ENCODE results near the gene SCUBE1. TPM values are rescaled to one million over a fixed set of nuclear protein-coding genes. Genes with fewer than 3 reads are reported as not detected.

SCUBE1 gene
- total RNA-seq, 4 donors from 2014 or later, result 81.3 to 214 (median 141) TPM

- Histone ChIP-seq H3K4me3 (no peak overlapping the region), H3K27ac (peak overlapping the region in 2 of 4 donors; percentile 40 to 42), H3K4me1 (peaks cover 0 to 26% (median 0%) of the 10 kb centered on the region in 4 donors), H3K36me3 (no peaks in the 10 kb centered on the region), H3K27me3 (no peaks in the 10 kb centered on the region), H3K9me3 (no peaks in the 10 kb centered on the region)
- TF ChIP-seq CTCF (IDR thresholded peaks at IDR 0.05), result no peak
- TF ChIP-seq POLR2A (IDR thresholded peaks at IDR 0.05), result no peak
- TF ChIP-seq EP300 (IDR thresholded peaks at IDR 0.05), result no peak
- WGBS, 2 donors, result 69 to 76% methylated on average over 9 of the region's 9 CpGs
- DNase-seq (ENCODE audit: low spot score in 2 of 2), result no peak
Measured at GRCh38 chr22:43237280-43237679, 105.9 kb downstream of the SCUBE1 start.

GRCh38 chr22:43236411-43237166 is 106.6 kb downstream of the SCUBE1 start:
- H3K9me3 ChIP-seq, result no peaks in the 10 kb centered on the region
- H3K27me3 ChIP-seq, result no peaks in the 10 kb centered on the region
- no peaks in the 10 kb centered on the region for H3K36me3 ChIP-seq
- H3K4me3 ChIP-seq, result no peak overlapping the region
- TF ChIP-seq POLR2A (IDR thresholded peaks at IDR 0.05) (no peak), CTCF (IDR thresholded peaks at IDR 0.05) (no peak), EP300 (IDR thresholded peaks at IDR 0.05) (no peak)
- H3K27ac ChIP-seq, result no peak overlapping the region
- peaks cover 0 to 26% (median 0%) of the 10 kb centered on the region in 4 donors for H3K4me1 ChIP-seq
- DNase-seq (ENCODE audit: low spot score in 2 of 2), result no peak
- WGBS, 2 donors, result 75% methylated on average over 13 to 14 of the region's 14 CpGs

- Histone ChIP-seq H3K27ac (no peak overlapping the region), H3K4me3 (no peak overlapping the region), H3K9me3 (no peaks in the 10 kb centered on the region), H3K27me3 (peaks cover 0 to 4% of the 10 kb centered on the region in 2 donors), H3K36me3 (no peaks in the 10 kb centered on the region), H3K4me1 (peaks cover 0 to 26% (median 0%) of the 10 kb centered on the region in 4 donors)
- WGBS, 2 donors, result 75 to 77% methylated on average over 21 to 22 of the region's 22 CpGs
- DNase-seq (ENCODE audit: low spot score in 2 of 2), result no peak
- TF ChIP-seq POLR2A (IDR thresholded peaks at IDR 0.05) (no peak), EP300 (IDR thresholded peaks at IDR 0.05) (no peak), CTCF (IDR thresholded peaks at IDR 0.05) (no peak)
Measured at GRCh38 chr22:43235445-43236409, 107.4 kb downstream of the SCUBE1 start.

- no peak for TF ChIP-seq EP300 (IDR thresholded peaks at IDR 0.05)
- no peak for TF ChIP-seq CTCF (IDR thresholded peaks at IDR 0.05)
- no peak for TF ChIP-seq POLR2A (IDR thresholded peaks at IDR 0.05)
- Histone ChIP-seq H3K36me3 (no peaks in the 10 kb centered on the region), H3K27ac (peak overlapping the region in 1 of 4 donors; percentile 20), H3K4me3 (no peak overlapping the region), H3K9me3 (no peaks in the 10 kb centered on the region), H3K27me3 (peaks cover 0 to 7% of the 10 kb centered on the region in 2 donors), H3K4me1 (peaks cover 0 to 21% (median 0%) of the 10 kb centered on the region in 4 donors)
- DNase-seq (ENCODE audit: low spot score in 2 of 2), result no peak
- 60 to 80% methylated on average over 5 to 9 of the region's 9 CpGs for WGBS, 2 donors
Measured at GRCh38 chr22:43234264-43234988, 108.7 kb downstream of the SCUBE1 start.
